ENCODE data around the gene PCGF5. TPM values are rescaled to one million over a fixed set of nuclear protein-coding genes. Genes with fewer than 3 reads are reported as not detected.

PCGF5 gene
- total RNA-seq, 1 experiment from 2014 or later, result 25.8 TPM

DNA sequence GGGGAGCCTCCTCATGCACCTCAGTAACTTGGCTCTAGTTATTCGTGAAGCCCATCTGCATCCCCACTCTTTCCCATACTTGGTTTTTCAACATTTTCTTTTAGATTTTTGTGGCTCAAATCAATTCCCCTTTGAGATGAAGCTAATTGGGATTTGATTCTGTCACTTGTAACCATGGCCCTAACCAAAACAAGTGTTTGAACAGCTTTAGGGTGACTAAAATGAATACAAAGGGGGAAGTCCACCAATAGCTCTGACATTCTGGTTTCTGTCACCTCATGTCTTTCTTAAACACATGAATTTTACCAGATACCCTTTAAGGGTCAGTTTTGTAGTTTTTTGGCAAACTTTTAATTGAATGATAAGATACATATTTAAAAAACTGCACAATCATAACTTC lies 87.0 kb downstream of the PCGF5 start:
- Mint-ChIP-seq H3K4me1 (ENCODE audit: insufficient read depth, unreplicated experiment) (no peaks in the 10 kb centered on the region), H3K9me3 (ENCODE audit: unreplicated experiment) (no peaks in the 10 kb centered on the region), H3K27ac (ENCODE audit: low read depth, unreplicated experiment) (no peak overlapping the region), H3K4me3 (ENCODE audit: unreplicated experiment) (no peak overlapping the region), H3K36me3 (ENCODE audit: insufficient read depth, unreplicated experiment) (no peaks in the 10 kb centered on the region), H3K27me3 (ENCODE audit: insufficient read depth, unreplicated experiment) (no peaks in the 10 kb centered on the region)
- no peak for DNase-seq (ENCODE audit: unreplicated experiment)
- no TSS peak for BruUV-seq (replicated peaks)
- TF ChIP-seq, protein P1, sequence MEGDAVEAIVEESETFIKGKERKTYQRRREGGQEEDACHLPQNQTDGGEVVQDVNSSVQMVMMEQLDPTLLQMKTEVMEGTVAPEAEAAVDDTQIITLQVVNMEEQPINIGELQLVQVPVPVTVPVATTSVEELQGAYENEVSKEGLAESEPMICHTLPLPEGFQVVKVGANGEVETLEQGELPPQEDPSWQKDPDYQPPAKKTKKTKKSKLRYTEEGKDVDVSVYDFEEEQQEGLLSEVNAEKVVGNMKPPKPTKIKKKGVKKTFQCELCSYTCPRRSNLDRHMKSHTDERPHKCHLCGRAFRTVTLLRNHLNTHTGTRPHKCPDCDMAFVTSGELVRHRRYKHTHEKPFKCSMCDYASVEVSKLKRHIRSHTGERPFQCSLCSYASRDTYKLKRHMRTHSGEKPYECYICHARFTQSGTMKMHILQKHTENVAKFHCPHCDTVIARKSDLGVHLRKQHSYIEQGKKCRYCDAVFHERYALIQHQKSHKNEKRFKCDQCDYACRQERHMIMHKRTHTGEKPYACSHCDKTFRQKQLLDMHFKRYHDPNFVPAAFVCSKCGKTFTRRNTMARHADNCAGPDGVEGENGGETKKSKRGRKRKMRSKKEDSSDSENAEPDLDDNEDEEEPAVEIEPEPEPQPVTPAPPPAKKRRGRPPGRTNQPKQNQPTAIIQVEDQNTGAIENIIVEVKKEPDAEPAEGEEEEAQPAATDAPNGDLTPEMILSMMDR (IDR thresholded peaks at IDR 0.05; ENCODE audit: unreplicated experiment), result no peak
- ChIA-PET CTCF (interaction anchor here (1.9 kb wide), 1 partner anchor 8 kb away, joined by 13 read pairs; no protein-coding TSS in a partner anchor), POLR2A (interaction anchor here (0.7 kb wide), 1 partner anchor 41 kb away, joined by 3 read pairs; no protein-coding TSS in a partner anchor)
- intact Hi-C loops (cut with micrococcal nuclease), result no loop called here

DNA sequence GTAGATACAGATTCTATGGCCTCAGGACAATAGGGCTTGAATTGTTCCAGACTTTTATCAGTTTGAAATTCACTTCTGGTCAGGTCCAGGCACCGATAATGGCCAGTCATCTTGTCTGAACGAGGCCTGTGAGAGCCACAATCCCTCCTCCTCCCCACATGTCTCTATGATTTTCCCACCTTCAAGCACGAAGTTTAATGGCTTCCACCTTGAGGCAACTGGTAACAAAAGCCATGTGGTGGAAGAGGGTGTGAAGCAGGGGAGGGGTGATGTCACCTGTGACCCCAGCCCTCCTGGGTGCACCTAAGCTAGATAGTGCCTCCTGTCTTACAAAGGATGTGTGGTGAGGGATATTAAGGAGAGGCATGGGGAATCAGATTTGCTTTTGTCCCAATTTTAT lies 89.2 kb downstream of the PCGF5 start:
- Mint-ChIP-seq H3K27me3 (ENCODE audit: insufficient read depth, unreplicated experiment) (no peaks in the 10 kb centered on the region), H3K4me3 (ENCODE audit: unreplicated experiment) (no peak overlapping the region), H3K27ac (ENCODE audit: low read depth, unreplicated experiment) (no peak overlapping the region), H3K4me1 (ENCODE audit: insufficient read depth, unreplicated experiment) (peaks cover 5% of the 10 kb centered on the region), H3K36me3 (ENCODE audit: insufficient read depth, unreplicated experiment) (no peaks in the 10 kb centered on the region), H3K9me3 (ENCODE audit: unreplicated experiment) (no peaks in the 10 kb centered on the region)
- CTCF ChIA-PET, result interaction anchor here (1.0 to 2.0 kb wide), 2 partner anchors 11 to 42 kb away, joined by 3 to 15 read pairs; no protein-coding TSS in a partner anchor
- POLR2A ChIA-PET, result interaction anchor here (0.6 to 1.4 kb wide), 2 partner anchors 10 to 101 kb away, joined by 3 read pairs; no protein-coding TSS in a partner anchor
- no peak for DNase-seq (ENCODE audit: unreplicated experiment)
- BruUV-seq (replicated peaks), result no TSS peak
- intact Hi-C loops (cut with micrococcal nuclease), result no loop called here
- TF ChIP-seq, protein P1 (IDR thresholded peaks at IDR 0.05; ENCODE audit: unreplicated experiment), result no peak

DNA sequence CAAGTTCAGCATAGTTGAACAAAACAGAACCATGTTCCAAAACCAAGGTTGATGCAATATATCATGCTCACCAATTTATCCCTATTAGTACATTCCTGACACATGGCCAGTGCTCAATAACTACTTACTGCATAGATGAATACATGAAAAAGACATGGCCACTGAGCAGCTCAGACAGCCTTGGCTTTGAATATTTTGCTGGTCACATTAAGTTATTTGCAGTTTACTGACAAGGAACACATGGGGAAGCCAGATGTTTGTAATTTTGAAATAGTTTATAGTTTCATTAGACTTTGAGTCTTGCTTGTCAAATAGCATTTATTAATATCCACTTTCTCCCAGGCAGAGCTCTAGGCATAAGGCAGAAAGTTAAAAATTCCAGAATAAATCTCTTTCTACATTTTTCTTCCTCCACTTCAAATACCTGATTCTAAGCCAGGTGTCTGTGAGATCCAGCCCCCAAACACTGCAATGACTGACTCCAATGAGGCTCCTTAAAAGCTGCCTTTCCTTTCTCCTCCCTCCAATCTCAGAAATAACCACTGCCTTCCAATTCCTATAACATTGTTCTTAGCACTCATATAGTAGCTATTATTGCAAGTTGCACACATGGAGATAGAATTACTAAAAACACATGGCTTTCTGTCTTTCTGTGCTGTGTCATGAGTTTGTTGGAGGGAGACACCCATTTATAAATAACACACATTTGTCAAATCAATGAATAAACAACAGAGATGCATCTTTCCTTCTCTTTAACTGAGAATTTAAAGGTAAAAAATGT lies 91.3 kb downstream of the PCGF5 start:
- Mint-ChIP-seq H3K4me3 (ENCODE audit: unreplicated experiment) (no peak overlapping the region), H3K36me3 (ENCODE audit: insufficient read depth, unreplicated experiment) (no peaks in the 10 kb centered on the region), H3K27me3 (ENCODE audit: insufficient read depth, unreplicated experiment) (no peaks in the 10 kb centered on the region), H3K27ac (ENCODE audit: low read depth, unreplicated experiment) (no peak overlapping the region), H3K9me3 (ENCODE audit: unreplicated experiment) (no peaks in the 10 kb centered on the region), H3K4me1 (ENCODE audit: insufficient read depth, unreplicated experiment) (peaks cover 5% of the 10 kb centered on the region)
- ChIA-PET POLR2A (interaction anchor here (1.0 kb wide), 1 partner anchor 39 kb away, joined by 4 read pairs; no protein-coding TSS in a partner anchor), CTCF (interaction anchor here (0.5 to 1.8 kb wide), 4 partner anchors 13 to 600 kb away, joined by 3 to 8 read pairs (median 6); no protein-coding TSS in a partner anchor)
- intact Hi-C loops (cut with micrococcal nuclease), result no loop called here
- TF ChIP-seq, protein P1 (IDR thresholded peaks at IDR 0.05; ENCODE audit: unreplicated experiment), result no peak
- DNase-seq (ENCODE audit: unreplicated experiment), result no peak
- no TSS peak for BruUV-seq (replicated peaks)

DNA sequence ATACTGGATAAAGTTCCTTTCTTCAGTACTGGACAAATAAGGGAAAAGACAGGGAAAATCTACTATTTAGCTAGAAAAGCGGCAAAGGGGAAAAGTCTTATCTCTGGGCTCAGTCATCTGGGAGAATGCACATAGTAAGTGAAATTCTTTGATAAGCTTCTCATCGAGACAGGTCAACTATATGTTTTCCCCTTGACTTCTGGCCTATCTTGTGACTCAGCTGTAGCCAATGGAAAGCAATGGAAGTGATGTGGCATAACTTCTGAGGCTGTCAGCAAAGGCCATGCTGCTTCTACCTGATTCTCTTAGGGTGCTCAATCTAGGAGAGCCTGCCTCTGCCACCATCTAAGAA lies 91.9 kb downstream of the PCGF5 start:
- intact Hi-C loops (cut with micrococcal nuclease), result no loop called here
- ChIA-PET CTCF (interaction anchor here (0.7 to 1.8 kb wide), 3 partner anchors 14 to 600 kb away, joined by 3 to 8 read pairs (median 5); no protein-coding TSS in a partner anchor), POLR2A (interaction anchor here (1.0 kb wide), 1 partner anchor 38 kb away, joined by 4 read pairs; no protein-coding TSS in a partner anchor)
- H3K9me3 Mint-ChIP-seq (ENCODE audit: unreplicated experiment), result no peaks in the 10 kb centered on the region
- H3K27ac Mint-ChIP-seq (ENCODE audit: low read depth, unreplicated experiment), result no peak overlapping the region
- no peak overlapping the region for H3K4me3 Mint-ChIP-seq (ENCODE audit: unreplicated experiment)
- TF ChIP-seq, protein P1 (IDR thresholded peaks at IDR 0.05; ENCODE audit: unreplicated experiment), result no peak
- H3K4me1 Mint-ChIP-seq (ENCODE audit: insufficient read depth, unreplicated experiment), result peaks cover 5% of the 10 kb centered on the region
- H3K27me3 Mint-ChIP-seq (ENCODE audit: insufficient read depth, unreplicated experiment), result no peaks in the 10 kb centered on the region
- BruUV-seq (replicated peaks), result no TSS peak
- H3K36me3 Mint-ChIP-seq (ENCODE audit: insufficient read depth, unreplicated experiment), result no peaks in the 10 kb centered on the region
- no peak for DNase-seq (ENCODE audit: unreplicated experiment)
